CD4-positive, alpha-beta T cell treated with Interleukin-17A for 4 hours (primary cell): Measurements from ENCODE around the gene HES3.

Source experiments
- DNase-seq: peaks from one replicate; pipeline ENCODE4 v3.0.0-alpha.2; 2020; ENCODE audit warnings: mixed read lengths

HES3 gene

DNA sequence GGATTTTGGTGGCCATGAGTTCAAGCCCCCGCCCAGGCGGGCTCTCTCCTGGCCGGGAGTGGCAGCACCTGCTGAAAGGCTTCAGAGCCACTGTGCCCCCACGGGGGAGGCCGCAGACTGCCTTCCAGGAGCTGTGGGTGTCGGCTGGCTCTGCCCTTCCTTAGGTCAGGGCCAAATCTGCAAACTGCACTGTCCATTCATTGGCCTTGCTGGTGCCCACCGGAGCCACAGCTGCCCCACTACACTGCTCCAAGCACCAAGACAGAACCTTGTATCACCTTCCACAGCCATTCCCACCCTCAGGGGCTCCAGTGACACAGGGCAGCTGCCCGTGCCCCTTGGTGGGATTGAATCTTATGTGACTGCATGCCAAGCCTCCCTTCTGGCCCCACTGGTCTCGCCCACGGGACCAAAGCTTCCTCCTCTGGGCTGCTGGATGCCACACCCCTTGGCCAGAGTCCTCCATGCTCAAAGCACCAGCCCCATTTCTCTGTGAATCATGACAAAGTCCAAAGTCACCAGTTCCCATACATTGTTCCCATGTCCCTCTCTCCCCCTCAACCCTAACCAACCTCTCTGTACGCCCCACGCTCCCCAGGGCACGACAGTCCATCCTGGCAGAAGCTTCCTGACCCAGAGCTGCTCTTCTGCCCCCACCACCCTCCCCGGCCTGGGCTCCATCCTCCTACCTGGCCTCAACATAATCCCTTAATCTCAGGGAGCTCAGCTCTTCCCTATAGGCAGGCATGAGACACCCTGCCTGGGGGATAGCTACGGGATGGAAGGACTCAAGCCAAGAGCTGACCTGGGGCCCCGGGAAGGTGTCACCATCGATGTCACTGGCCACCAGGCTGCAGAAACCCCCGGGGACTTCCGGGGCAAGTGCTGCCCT is 37.8 kb downstream of the HES3 start:
- no peak for DNase-seq

DNA sequence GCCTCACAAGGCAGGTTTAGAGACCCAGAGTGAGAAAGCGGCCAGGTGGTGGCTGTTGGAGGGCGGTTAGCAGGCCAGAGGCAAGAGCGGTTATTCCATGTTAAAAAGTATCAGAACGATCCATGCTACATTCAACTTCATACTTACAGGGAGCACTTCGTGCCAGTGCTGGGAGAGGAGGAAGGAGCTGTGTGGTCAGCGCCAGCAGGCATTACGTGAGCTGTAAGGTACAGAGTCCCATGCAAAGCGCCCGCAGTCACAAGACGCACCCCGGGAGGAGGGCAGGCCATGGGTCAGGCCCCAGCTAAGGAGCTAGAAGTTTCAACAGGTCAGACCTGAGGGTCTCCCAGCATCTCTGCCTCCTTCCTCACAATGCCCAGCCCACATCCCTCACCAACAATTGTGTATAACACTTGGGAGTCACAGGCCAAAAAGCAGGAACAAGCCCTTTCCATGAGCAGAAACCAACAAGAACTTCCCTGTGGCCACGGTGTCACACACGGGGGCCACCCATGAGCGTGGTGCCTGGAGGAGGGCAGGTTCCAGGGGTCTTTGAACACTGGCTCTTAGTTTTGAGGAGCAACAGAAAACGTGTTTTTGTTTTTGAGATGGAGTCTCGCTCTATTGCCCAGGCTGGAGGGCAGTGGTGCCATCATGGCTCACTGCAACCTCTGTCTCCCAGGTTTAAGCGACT is 38.7 kb downstream of the HES3 start:
- DNase-seq = no peak

DNA sequence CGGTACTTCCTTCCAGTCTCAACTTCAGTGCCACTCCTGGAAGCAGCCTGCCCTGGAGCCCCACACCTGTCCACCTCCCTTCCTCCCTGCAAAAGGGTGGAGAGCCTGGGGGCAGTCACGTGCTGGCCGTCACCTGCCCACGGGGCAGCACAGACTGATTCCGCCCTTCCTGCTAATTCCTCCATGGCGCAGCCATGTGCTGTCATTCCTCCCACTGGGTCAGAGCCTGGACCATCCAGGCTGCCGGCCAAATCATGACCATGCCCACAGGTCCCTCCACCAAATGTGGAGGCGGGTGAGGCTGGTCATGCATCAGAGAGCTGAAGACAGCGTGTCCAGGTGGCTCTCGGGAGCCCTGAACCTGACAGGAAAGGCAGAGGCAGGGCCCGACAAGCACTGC is 41.4 kb downstream of the HES3 start:
- no peak for DNase-seq

DNA sequence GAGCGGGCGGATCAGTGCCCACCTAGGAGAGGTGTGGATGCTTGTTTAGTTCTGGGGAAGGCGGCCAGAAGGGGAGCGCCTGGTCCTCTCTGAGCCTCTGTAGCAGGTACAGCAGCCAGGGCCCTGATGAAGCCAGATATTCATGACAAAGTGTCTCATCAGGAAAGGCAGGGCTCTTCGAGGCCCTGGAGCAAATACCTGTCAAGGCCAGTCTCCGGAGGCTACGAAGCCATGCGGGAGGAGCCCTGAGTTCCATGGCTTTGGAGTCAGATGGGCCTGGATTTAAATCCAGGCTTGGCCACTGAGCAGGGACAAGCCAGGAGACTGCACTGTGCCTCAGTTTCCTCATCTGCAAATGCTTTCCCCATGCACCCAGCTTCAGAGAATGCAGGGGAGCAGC is 42.3 kb downstream of the HES3 start:
- DNase-seq = no peak

DNA sequence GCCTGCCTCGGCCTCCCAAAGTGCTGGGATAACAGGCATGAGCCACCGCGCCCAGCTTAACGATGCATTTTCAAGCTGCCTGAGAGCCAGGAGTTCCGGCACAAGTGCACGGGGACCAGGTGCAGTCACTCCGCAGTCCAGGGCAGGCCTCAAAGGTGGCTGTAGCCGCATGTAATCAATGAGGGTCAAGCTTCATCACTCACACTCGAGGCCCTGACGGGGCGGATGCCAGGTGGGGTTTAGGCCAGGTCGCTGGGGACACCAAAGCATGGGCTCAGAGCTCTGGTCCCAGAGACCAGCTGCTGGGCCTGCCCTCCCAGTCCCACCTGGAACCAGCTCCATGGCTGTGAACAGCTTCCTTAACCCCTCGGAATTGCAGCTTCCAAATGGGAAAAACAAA is 43.0 kb downstream of the HES3 start:
- no peak for DNase-seq

DNA sequence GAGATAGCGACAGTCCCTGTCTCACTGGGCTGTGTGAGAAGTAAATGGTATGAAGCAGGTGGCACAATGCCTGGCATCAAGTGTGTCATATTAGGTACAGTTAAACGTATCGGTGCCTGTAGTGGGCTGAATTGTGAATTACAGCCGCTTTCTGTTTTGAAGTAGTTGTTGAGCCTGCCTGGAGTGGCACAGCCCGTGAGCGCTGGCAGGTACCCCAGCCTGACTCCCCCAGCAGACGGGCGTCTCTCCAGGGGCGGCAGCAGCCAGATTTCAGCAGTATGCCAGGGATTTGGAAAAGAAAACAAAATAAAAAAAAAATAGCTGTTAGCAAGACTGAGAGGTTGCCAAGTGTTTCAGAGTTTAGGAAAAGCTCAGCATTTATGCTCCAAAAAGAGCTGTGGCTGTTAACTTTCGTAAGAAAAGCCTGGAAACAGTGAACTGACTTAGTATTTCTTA is 43.5 kb downstream of the HES3 start:
- no peak for DNase-seq

DNA sequence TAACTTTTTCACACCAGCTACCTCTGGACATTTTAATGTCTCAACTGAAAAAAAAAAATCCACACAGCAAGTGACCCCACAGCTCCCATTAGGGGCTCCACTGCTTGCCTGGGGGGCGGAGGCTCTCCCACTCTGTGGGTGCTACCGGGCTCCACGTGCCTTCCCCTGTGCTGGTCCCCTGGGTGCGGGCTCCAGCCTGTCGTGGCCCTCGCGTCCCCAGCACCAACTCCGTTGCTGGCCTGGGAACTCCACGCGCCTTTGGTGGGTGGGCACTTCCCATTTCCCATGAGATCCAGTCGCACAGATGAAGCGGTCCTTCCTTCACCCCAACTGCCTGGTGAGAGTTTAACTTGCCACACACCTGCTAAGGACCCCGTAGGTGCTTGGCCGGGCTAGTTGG is 44.0 kb downstream of the HES3 start:
- no peak for DNase-seq

DNA sequence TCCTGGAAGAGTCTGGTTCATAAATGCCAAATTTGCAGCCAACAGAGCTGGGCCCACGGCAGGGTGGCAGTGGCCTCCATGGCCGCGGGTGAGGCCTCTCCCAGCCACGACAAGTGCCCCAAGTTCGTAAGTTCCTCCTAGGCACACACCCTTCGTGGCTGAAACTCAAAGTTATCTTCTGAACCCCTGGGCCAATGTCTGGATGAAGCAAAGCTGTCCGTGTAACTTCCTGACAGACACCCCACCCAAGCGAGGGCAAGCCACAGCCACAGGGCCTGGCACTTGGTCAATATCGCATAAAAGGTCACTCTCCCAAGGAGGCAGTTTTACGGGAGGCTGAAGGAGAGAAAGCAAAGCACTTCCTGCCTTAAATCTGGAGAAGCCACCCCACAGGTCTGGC is 44.7 kb downstream of the HES3 start:
- DNase-seq = no peak

DNA sequence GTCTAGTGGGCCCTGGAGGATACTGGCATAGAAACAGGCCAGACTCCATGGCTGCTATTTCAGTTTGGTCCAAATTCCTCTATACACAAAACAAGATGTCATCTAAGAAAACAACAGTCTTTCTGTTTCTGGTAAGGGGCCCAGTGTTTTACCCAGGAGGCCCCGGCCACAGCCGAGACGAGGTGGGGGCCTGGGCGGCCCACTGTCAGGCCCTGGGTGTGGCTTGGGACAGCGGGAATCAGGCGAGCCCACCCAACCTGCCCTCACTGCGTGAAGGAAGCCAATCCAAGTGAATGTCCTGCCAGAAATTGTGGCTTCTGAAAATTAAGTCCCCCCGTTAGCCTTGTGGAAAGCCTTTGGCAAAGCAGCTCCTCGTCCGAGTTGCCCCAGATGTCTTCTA is 48.1 kb downstream of the HES3 start:
- no peak for DNase-seq

DNA sequence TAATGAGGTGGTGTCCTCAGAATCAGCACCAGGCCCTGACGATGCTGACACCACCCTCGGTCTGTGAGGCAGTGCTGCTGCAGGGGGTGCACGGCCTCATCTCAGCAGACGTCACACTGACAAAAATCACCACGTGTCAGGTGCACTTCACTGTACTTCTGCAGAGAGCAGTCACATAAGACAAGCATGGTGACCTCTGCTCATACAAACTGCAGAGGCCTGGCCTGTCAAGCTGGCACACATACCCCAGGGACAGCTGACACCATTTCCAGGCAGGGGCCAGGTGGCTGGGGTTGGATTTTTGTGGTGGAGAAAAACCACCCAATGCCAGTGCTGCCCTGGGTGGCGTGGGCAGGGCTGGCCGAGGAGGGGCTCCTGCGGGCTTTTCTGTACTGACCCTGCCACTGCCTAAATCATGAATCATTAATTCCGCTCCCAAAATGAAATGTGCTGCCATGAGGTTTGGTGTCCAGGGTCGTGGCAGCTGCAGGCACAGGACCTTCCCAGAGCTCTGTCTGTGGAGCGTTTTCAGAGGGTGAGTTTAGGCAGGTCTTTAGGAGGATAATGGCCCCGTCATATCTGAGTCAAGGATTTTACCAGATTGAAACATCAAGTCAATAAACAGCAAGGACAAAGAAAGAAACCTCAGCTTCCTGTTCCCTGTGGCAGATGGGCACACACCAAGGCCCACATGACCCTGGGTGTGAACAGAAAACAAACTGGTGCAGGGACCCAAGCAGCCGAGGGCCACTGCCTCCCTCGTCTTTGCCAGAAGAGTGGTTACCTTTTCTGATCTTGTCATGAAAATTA is 50.3 kb downstream of the HES3 start:
- no peak for DNase-seq

DNA sequence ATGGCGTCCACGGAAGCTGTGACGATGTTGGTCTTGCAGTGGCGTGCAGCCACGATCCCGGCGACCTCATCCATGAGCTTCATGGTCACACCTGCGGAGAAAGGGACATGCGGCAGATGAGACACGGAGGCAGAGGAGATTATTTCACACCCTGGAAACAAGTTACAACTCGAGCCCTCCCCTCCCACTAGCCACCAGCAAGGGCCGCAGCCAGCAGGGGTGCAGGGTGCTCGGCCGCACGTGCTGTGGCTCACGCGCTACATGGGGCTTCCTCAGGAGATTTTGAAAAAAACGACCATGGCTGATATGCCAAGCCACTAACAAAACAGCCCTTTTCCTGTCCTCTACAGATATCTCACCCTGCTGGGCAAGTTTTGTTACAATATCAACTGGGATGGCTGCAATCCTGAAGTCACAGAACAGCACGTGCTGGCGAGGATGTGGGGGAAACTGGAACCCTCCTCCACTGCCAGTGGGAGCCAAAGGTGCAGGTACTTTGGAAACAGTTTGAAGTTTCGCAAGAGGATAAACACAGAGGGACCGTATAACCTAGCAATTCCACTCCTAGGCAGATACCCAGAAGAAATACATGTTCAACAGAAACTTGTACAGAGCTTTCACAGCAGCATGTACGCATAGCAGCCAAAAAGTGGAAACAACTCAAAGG is 51.0 kb downstream of the HES3 start:
- DNase-seq = no peak
